Measurements from ENCODE around the gene RHO. TPM values are rescaled to one million over a fixed set of nuclear protein-coding genes. Genes with fewer than 3 reads are reported as not detected.
"Not testable (repeated sequence)": the region's sequence is repeated elsewhere in the genome, so short reads cannot be mapped to it uniquely, and the experiment has no call there.

Gene RHO
- total RNA-seq, 1 experiment from 2014 or later = not detected

DNA sequence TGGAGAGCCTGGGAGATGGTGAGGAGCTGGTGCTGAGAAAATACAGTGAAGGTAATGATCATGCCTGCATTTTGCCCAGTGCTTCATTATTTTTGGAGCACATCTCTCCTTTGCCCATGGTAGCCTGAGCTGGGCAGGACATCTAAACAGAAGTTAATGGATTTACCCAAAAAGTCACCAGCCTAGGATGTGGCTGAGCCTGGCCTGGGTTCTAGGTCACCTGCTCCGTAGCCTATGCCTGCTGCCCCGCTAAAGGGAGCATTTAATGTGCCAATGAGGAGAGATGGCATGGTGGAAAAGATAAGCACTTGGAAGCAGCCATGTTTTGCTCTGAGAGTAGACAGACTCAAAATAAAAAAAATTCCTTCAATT is 41.8 kb upstream of the RHO start:
- POLR2A ChIA-PET = no interaction called here
- intact Hi-C loops (cut with micrococcal nuclease; ENCODE audit: unreplicated experiment) = no loop called here
- no peaks in the 10 kb centered on the region for H3K4me1 ChIP-seq (ENCODE audit: control insufficient read depth, insufficient read depth, low read length)
- no peak for TF ChIP-seq CTCF (IDR thresholded peaks at IDR 0.05)
- no peak for TF ChIP-seq POLR2AphosphoS5 (IDR thresholded peaks at IDR 0.05; ENCODE audit: low read depth, low read length)
- TF ChIP-seq, protein P1, sequence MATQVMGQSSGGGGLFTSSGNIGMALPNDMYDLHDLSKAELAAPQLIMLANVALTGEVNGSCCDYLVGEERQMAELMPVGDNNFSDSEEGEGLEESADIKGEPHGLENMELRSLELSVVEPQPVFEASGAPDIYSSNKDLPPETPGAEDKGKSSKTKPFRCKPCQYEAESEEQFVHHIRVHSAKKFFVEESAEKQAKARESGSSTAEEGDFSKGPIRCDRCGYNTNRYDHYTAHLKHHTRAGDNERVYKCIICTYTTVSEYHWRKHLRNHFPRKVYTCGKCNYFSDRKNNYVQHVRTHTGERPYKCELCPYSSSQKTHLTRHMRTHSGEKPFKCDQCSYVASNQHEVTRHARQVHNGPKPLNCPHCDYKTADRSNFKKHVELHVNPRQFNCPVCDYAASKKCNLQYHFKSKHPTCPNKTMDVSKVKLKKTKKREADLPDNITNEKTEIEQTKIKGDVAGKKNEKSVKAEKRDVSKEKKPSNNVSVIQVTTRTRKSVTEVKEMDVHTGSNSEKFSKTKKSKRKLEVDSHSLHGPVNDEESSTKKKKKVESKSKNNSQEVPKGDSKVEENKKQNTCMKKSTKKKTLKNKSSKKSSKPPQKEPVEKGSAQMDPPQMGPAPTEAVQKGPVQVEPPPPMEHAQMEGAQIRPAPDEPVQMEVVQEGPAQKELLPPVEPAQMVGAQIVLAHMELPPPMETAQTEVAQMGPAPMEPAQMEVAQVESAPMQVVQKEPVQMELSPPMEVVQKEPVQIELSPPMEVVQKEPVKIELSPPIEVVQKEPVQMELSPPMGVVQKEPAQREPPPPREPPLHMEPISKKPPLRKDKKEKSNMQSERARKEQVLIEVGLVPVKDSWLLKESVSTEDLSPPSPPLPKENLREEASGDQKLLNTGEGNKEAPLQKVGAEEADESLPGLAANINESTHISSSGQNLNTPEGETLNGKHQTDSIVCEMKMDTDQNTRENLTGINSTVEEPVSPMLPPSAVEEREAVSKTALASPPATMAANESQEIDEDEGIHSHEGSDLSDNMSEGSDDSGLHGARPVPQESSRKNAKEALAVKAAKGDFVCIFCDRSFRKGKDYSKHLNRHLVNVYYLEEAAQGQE (IDR thresholded peaks at IDR 0.05; ENCODE audit: insufficient read depth in 1 of 2, low read depth in 2 of 2, low read length in 1 of 2) = no peak
- no peak for TF ChIP-seq SIN3A (IDR thresholded peaks at IDR 0.05; ENCODE audit: borderline replicate concordance, insufficient read depth, low read depth, low read length)
- TF ChIP-seq TCF7L2 (IDR thresholded peaks at IDR 0.05; ENCODE audit: low read depth, low read length) = no peak
- DNase-seq (ENCODE audit: low read depth, low spot score) = no peak
- H3K36me3 ChIP-seq (ENCODE audit: control insufficient read depth, insufficient read depth, low read length) = no peaks in the 10 kb centered on the region; the same call in 1 of the 2 replicates
- CTCF ChIA-PET = interaction anchor here (1.2 kb wide), 1 partner anchor 103 kb away, joined by 3 read pairs; no protein-coding TSS in a partner anchor
- H3K9me3 ChIP-seq (ENCODE audit: control insufficient read depth, insufficient read depth, low read depth, low read length) = no peaks in the 10 kb centered on the region
- no TSS peak for BruUV-seq (replicated peaks)
- no peak overlapping the region for H3K27ac ChIP-seq (ENCODE audit: low read length)
- in situ Hi-C loops (cut with HindIII; ENCODE audit: low pct_unique_long_range_greater_than_20kb, low sequenced_read_pairs) = no loop called here
- H3K4me3 ChIP-seq (ENCODE audit: low read depth in 2 of 2, low read length in 2 of 2) = no peak overlapping the region
- ATAC-seq = no peak
- no peaks in the 10 kb centered on the region for H3K27me3 ChIP-seq (ENCODE audit: control insufficient read depth, insufficient read depth, low read length)

DNA sequence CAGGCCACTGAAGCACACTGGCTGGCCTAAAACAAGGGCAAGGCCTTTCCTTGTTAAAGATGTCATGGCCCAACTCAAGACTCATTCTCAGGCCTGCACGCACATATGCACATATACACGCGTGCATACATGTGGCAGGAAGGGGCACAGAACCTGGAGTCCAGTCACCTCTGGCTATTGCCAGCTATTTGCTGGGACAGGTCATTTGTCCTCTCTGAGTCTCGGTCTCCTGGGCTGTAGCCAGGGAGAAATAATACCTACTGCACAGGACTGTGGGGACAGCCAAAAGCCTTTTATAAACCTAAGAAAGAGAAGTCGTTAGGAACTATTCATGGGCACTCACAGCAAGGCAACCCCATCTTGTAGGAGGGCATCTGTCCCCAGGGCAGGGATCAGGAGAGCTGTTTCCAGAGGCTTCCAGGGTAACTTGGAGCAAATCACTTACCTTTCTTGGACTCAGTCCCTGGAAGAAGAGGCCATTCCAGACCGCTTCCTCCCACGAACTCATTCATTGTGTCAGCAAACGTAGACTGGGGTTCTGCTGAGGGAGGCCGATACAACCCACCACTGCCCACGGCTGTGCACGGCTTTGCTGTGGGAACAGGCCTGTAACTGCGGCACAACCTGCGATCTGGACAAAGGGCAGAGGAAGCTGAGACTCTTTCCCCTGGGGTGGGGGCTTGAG is 41.1 kb upstream of the RHO start:
- no TSS peak for BruUV-seq (replicated peaks)
- Histone ChIP-seq H3K36me3 (ENCODE audit: control insufficient read depth, insufficient read depth, low read length) (no peaks in the 10 kb centered on the region; the same call in 1 of the 2 replicates), H3K4me3 (ENCODE audit: low read depth in 2 of 2, low read length in 2 of 2) (no peak overlapping the region), H3K9me3 (ENCODE audit: control insufficient read depth, insufficient read depth, low read depth, low read length) (no peaks in the 10 kb centered on the region), H3K27ac (ENCODE audit: low read length) (no peak overlapping the region), H3K27me3 (ENCODE audit: control insufficient read depth, insufficient read depth, low read length) (no peaks in the 10 kb centered on the region), H3K4me1 (ENCODE audit: control insufficient read depth, insufficient read depth, low read length) (no peaks in the 10 kb centered on the region)
- TF ChIP-seq, protein P1 (IDR thresholded peaks at IDR 0.05; ENCODE audit: insufficient read depth in 1 of 2, low read depth in 2 of 2, low read length in 1 of 2) = no peak
- TF ChIP-seq SIN3A (IDR thresholded peaks at IDR 0.05; ENCODE audit: borderline replicate concordance, insufficient read depth, low read depth, low read length) (no peak), POLR2AphosphoS5 (IDR thresholded peaks at IDR 0.05; ENCODE audit: low read depth, low read length) (no peak), CTCF (IDR thresholded peaks at IDR 0.05) (no peak), TCF7L2 (IDR thresholded peaks at IDR 0.05; ENCODE audit: low read depth, low read length) (no peak)
- ChIA-PET CTCF (interaction anchor here (1.2 kb wide), 1 partner anchor 104 kb away, joined by 3 read pairs; no protein-coding TSS in a partner anchor), POLR2A (no interaction called here)
- in situ Hi-C loops (cut with HindIII; ENCODE audit: low pct_unique_long_range_greater_than_20kb, low sequenced_read_pairs) = no loop called here
- DNase-seq (ENCODE audit: low read depth, low spot score) (no peak), ATAC-seq (no peak)
- intact Hi-C loops (cut with micrococcal nuclease; ENCODE audit: unreplicated experiment) = no loop called here

GRCh38 chr3:129487868-129488335 is 40.5 kb upstream of the RHO start:
- H3K27ac ChIP-seq (ENCODE audit: low read length); ATAC-seq; POLR2A ChIA-PET; H3K4me1 ChIP-seq (ENCODE audit: control insufficient read depth, insufficient read depth, low read length); H3K36me3 ChIP-seq (ENCODE audit: control insufficient read depth, insufficient read depth, low read length); BruUV-seq (replicated peaks); DNase-seq (ENCODE audit: low read depth, low spot score); intact Hi-C loops (cut with micrococcal nuclease; ENCODE audit: unreplicated experiment); H3K27me3 ChIP-seq (ENCODE audit: control insufficient read depth, insufficient read depth, low read length); H3K4me3 ChIP-seq (ENCODE audit: low read depth in 2 of 2, low read length in 2 of 2); in situ Hi-C loops (cut with HindIII; ENCODE audit: low pct_unique_long_range_greater_than_20kb, low sequenced_read_pairs); H3K9me3 ChIP-seq (ENCODE audit: control insufficient read depth, insufficient read depth, low read depth, low read length); CTCF ChIA-PET: not testable (repeated sequence)

All from Panc1 (cell line).